ENCODE data around the gene MYOD1. TPM values are rescaled to one million over a fixed set of nuclear protein-coding genes. Genes with fewer than 3 reads are reported as not detected.

Gene MYOD1
- total RNA-seq, 4 donors from 2014 or later = not detected

GRCh38 chr11:17770917-17771316, 51.5 kb downstream of the MYOD1 start:
- TF ChIP-seq EP300 (IDR thresholded peaks at IDR 0.05) (no peak), POLR2A (IDR thresholded peaks at IDR 0.05) (no peak), POLR2AphosphoS5 (IDR thresholded peaks at IDR 0.05) (no peak), CTCF (IDR thresholded peaks at IDR 0.05) (no peak)
- no peaks in the 10 kb centered on the region for H3K9me3 ChIP-seq
- H3K4me1 ChIP-seq = no peaks in the 10 kb centered on the region
- H3K4me3 ChIP-seq = no peak overlapping the region
- no peaks in the 10 kb centered on the region for H3K27me3 ChIP-seq
- H3K27ac ChIP-seq = no peak overlapping the region
- no peaks in the 10 kb centered on the region for H3K36me3 ChIP-seq
- no peak for ATAC-seq

GRCh38 chr11:17771415-17771814, 52.0 kb downstream of the MYOD1 start:
- H3K9me3 ChIP-seq = no peaks in the 10 kb centered on the region
- H3K36me3 ChIP-seq = no peaks in the 10 kb centered on the region
- TF ChIP-seq CTCF (IDR thresholded peaks at IDR 0.05) (no peak), POLR2AphosphoS5 (IDR thresholded peaks at IDR 0.05) (no peak), POLR2A (IDR thresholded peaks at IDR 0.05) (no peak), EP300 (IDR thresholded peaks at IDR 0.05) (no peak)
- no peaks in the 10 kb centered on the region for H3K27me3 ChIP-seq
- no peak overlapping the region for H3K4me3 ChIP-seq
- no peaks in the 10 kb centered on the region for H3K4me1 ChIP-seq
- 99% methylated on average over 11 of the region's 17 CpGs; no CpG with 5 or more reads in 1 of the 2 donors for WGBS, 2 donors (ENCODE audit: low coverage in 1 of 2)
- H3K27ac ChIP-seq = no peak overlapping the region
- no peak for ATAC-seq

Other genes with a start within 250 kb of the MYOD1 start
- gene ABCC8, start 242.7 kb upstream of the MYOD1 start, total RNA-seq = 1 to 10 TPM in 1 of 4 donors, under 1 TPM in 2, not detected in 1; 0.23 to 1.9 (median 0.62) TPM
- 1 to 10 TPM in 1 of 4 donors, not detected in 3; 1.1 TPM for gene USH1C, start 175.2 kb upstream of the MYOD1 start, total RNA-seq
- not detected for gene OTOG, start 172.3 kb upstream of the MYOD1 start, total RNA-seq
- gene KCNC1, start 15.2 kb downstream of the MYOD1 start, total RNA-seq = under 1 TPM in 2 of 4 donors, not detected in 2; 0.27 to 0.77 TPM

Data from gastroesophageal sphincter (tissue), 4 donors.